HCT116 (cell line): Measurements from ENCODE around the gene NUMA1. TPM values are rescaled to one million over a fixed set of nuclear protein-coding genes. Genes with fewer than 3 reads are reported as not detected.

Experiments
- ATAC-seq: fragments of 200-7000 bp; cut with Tn5 transposase; 2 replicates; pipeline ENCODE4 v1.9.1; 2020; ENCODE audit warnings: mild to moderate bottlenecking, moderate library complexity
- BruUV-seq: library from RNA; stranded (reverse); fragments of 400-500 nt; replicated peaks from 2 replicates; lab custom pipeline; 2021; lab: Mats Ljungman, UMichigan
- CTCF ChIA-PET: fragments of 300-600 bp; sonication (Branson Sonifier 250); formaldehyde crosslinking; loops from one replicate; lab custom pipeline; 2021; ENCODE audit warnings: antibody characterized with exemption; lab: Charles Lee
- POLR2A ChIA-PET: fragments of 300-600, 350-600 bp; sonication (Branson Sonifier 250); formaldehyde crosslinking; loops from one replicate; lab custom pipeline; 2021; ENCODE audit warnings: antibody characterized with exemption; lab: Charles Lee
- RAD21 ChIA-PET, 2 experiments: fragments of 300-600 bp; sonication (Branson Sonifier 250); formaldehyde crosslinking; loops; one replicate each; lab custom pipeline; 2023; ENCODE audit warnings: low total read pairs in 2 of 2; ENCODE audit not compliant: uncharacterized antibody in 2 of 2, unreplicated experiment in 2 of 2, low non-redundant PET in 1 of 2; lab: Charles Lee
- DNase-seq: peaks from one replicate; pipeline ENCODE4 v3.0.0-alpha.2; 2010; ENCODE audit warnings: low read depth, low spot score
- H2AFZ ChIP-seq: fragments of 200-600 bp; shearing (Covaris generic), sonication (generic); 2 replicates; pipeline ENCODE4 v1.6.1; 2017; ENCODE audit warnings: low read depth, mixed run types, mixed read lengths, antibody characterized with exemption, low read length; ENCODE audit not compliant: poor library complexity, severe bottlenecking
- H3K27ac ChIP-seq: 2 replicates; pipeline ENCODE4 v1.5.1; 2012; ENCODE audit warnings: low read depth, low read length
- H3K27me3 ChIP-seq: fragments of 200-600 bp; sonication (generic); 2 replicates; pipeline ENCODE4 v1.6.1; 2016; ENCODE audit warnings: mixed run types, low read length, mixed read lengths; ENCODE audit not compliant: insufficient read depth
- H3K36me3 ChIP-seq, 2 experiments: fragments of 200-500 bp in 1 of 2; fragments of 200-600 bp in 1 of 2; sonication (Bioruptor generic) in 1 of 2; sonication (generic) in 1 of 2; 2 replicates each; pipeline versions ENCODE4 v1.5.1 to v1.6.1; 2014 to 2016; ENCODE audit warnings: low read length in 2 of 2, inconsistent platforms in 1 of 2, mixed read lengths in 1 of 2, mixed run types in 1 of 2; ENCODE audit not compliant: insufficient read depth in 2 of 2, control insufficient read depth in 1 of 2
- H3K4me1 ChIP-seq, 2 experiments: fragments of 200-600 bp in 1 of 2; sonication (generic) in 1 of 2; 2 replicates each; pipeline versions ENCODE4 v1.5.1 to v1.6.1; 2012 to 2017; ENCODE audit warnings: low read length in 2 of 2, inconsistent platforms in 1 of 2, mild to moderate bottlenecking in 1 of 2, mixed read lengths in 1 of 2, mixed run types in 1 of 2, moderate library complexity in 1 of 2; ENCODE audit not compliant: insufficient read depth in 2 of 2, control insufficient read depth in 1 of 2
- H3K4me2 ChIP-seq: fragments of 200-600 bp; sonication (generic); 2 replicates; pipeline ENCODE4 v1.6.1; 2017; ENCODE audit warnings: mixed run types, low read length, mixed read lengths
- H3K4me3 ChIP-seq, 2 experiments: fragments of 200-600 bp in 1 of 2; sonication (generic) in 1 of 2; replicated peaks in 1 of 2; 2 replicates each; pipeline ENCODE4 v1.5.1; 2011 to 2016; ENCODE audit warnings: low read length in 2 of 2, control low read depth in 1 of 2, low read depth in 1 of 2, mild to moderate bottlenecking in 1 of 2, mixed read lengths in 1 of 2, mixed run types in 1 of 2
- H3K79me2 ChIP-seq: fragments of 200-600 bp; sonication (generic); 2 replicates; pipeline ENCODE4 v1.6.1; 2017; ENCODE audit warnings: mild to moderate bottlenecking, mixed run types, low read length, moderate library complexity, mixed read lengths; ENCODE audit not compliant: insufficient read depth
- H3K9ac ChIP-seq: fragments of 200-600 bp; sonication (generic); 2 replicates; pipeline ENCODE4 v1.6.1; 2016; ENCODE audit warnings: low read length, mixed read lengths
- H3K9me2 ChIP-seq: fragments of 200-600 bp; sonication (generic), shearing (Covaris generic); 2 replicates; pipeline ENCODE4 v1.6.1; 2017; ENCODE audit warnings: mixed run types, mild to moderate bottlenecking, moderate library complexity; ENCODE audit not compliant: insufficient read depth
- H3K9me3 ChIP-seq, 2 experiments: fragments of 200-500 bp in 1 of 2; fragments of 200-600 bp in 1 of 2; sonication (Bioruptor generic) in 1 of 2; sonication (generic) in 1 of 2; 2 replicates each; pipeline ENCODE4 v1.6.1; 2014 to 2017; ENCODE audit warnings: low read length in 2 of 2, mixed read lengths in 2 of 2, inconsistent platforms in 1 of 2, low read depth in 1 of 2, mild to moderate bottlenecking in 1 of 2, mixed run types in 1 of 2, moderate library complexity in 1 of 2; ENCODE audit not compliant: control insufficient read depth in 1 of 2, insufficient read depth in 1 of 2
- H4K20me1 ChIP-seq: fragments of 200-600 bp; sonication (generic), shearing (Covaris generic); 2 replicates; pipeline ENCODE4 v1.6.1; 2017; ENCODE audit warnings: mixed run types, mild to moderate bottlenecking, moderate library complexity; ENCODE audit not compliant: insufficient read depth
- CEBPB ChIP-seq: IDR thresholded peaks from 2 replicates; pipeline ENCODE4 v1.6.1; 2012; ENCODE audit warnings: low read depth
- CTCF ChIP-seq, 3 experiments: fragments of 200-600 bp in 1 of 3; sonication (generic) in 1 of 3; IDR thresholded peaks in 2 of 3; conservative IDR thresholded peaks in 1 of 3; 2 replicates each; pipeline ENCODE4 v1.5.1; 2012 to 2017; ENCODE audit warnings: low read depth in 2 of 3, low read length in 2 of 3, antibody characterized with exemption in 1 of 3, borderline replicate concordance in 1 of 3, control low read depth in 1 of 3, mild to moderate bottlenecking in 1 of 3, mixed read lengths in 1 of 3, mixed run types in 1 of 3, moderate library complexity in 1 of 3; ENCODE audit not compliant: insufficient read depth in 1 of 3
- EGR1 ChIP-seq: IDR thresholded peaks from 2 replicates; pipeline ENCODE4 v1.6.1; 2012; ENCODE audit warnings: low read depth
- ELF1 ChIP-seq: IDR thresholded peaks from 2 replicates; pipeline ENCODE4 v1.6.1; 2012; ENCODE audit warnings: low read depth, borderline replicate concordance
- EZH2 ChIP-seq: fragments of 200-600 bp; sonication (generic); IDR thresholded peaks from 2 replicates; pipeline ENCODE4 v1.6.1; 2017; ENCODE audit warnings: antibody characterized with exemption, mixed run types
- EZH2phosphoT487 ChIP-seq: fragments of 200-600 bp; IDR thresholded peaks from 2 replicates; pipeline ENCODE4 v1.6.1; 2018; ENCODE audit warnings: antibody characterized with exemption, borderline replicate concordance
- FOSL1 ChIP-seq: IDR thresholded peaks from 2 replicates; pipeline ENCODE4 v1.6.1; 2012; ENCODE audit warnings: low read depth
- POLR2A ChIP-seq: IDR thresholded peaks from 2 replicates; pipeline ENCODE4 v1.7.0; 2011; ENCODE audit warnings: borderline replicate concordance; ENCODE audit not compliant: insufficient read depth, insufficient read length; ENCODE audit errors: extremely low read depth
- POLR2AphosphoS5 ChIP-seq: IDR thresholded peaks from 2 replicates; pipeline ENCODE4 v1.6.1; 2011; ENCODE audit warnings: mild to moderate bottlenecking, low read depth, low read length, moderate library complexity
- RAD21 ChIP-seq: IDR thresholded peaks from 2 replicates; pipeline ENCODE4 v1.6.1; 2012; ENCODE audit warnings: low read depth, mild to moderate bottlenecking
- SIN3A ChIP-seq: IDR thresholded peaks from 2 replicates; pipeline ENCODE4 v1.6.1; 2012; ENCODE audit warnings: low read depth
- SRF ChIP-seq: IDR thresholded peaks from 2 replicates; pipeline ENCODE4 v1.6.1; 2012; ENCODE audit warnings: low read depth
- TCF7L2 ChIP-seq: IDR thresholded peaks from 2 replicates; pipeline ENCODE4 v1.7.0; 2011; ENCODE audit warnings: borderline replicate concordance, inconsistent platforms; ENCODE audit not compliant: insufficient read depth, insufficient read length; ENCODE audit errors: extremely low read depth
- ZNF274 ChIP-seq: fragments of 200-500 bp; sonication (Bioruptor generic); IDR thresholded peaks from 2 replicates; pipeline ENCODE4 v1.6.1; 2014; ENCODE audit warnings: mild to moderate bottlenecking, low read depth, low read length, inconsistent platforms
- intact Hi-C: fragments of 100-400 bp; cut with micrococcal nuclease; formaldehyde crosslinking; loops from 2 replicates; pipeline ENCODE4 v1.10.0; 2022
- total RNA-seq: library from RNA; stranded (reverse); gene quantifications from one replicate; pipeline ENCODE4 v1.2.1, GENCODE V29; 2021; ENCODE audit not compliant: unreplicated experiment
- TF ChIP-seq, protein P1 (sequence below): IDR thresholded peaks from 2 replicates; pipeline ENCODE4 v1.6.1; 2012

The NUMA1 gene
- total RNA-seq, 1 experiment from 2014 or later = 133 TPM

GRCh38 chr11:72039856-72040401 is 40.4 kb downstream of the NUMA1 start:
- Histone ChIP-seq H4K20me1 (no peaks in the 10 kb centered on the region), H3K9ac (peak overlapping the region; percentile 63), H3K4me1 (peaks cover 24 to 53% of the 10 kb centered on the region in 2 experiments), H3K4me3 (peak overlapping the region; percentile 57 to 63), H2AFZ (no peak overlapping the region), H3K4me2 (peak overlapping the region; percentile 81), H3K9me3 (no peaks in the 10 kb centered on the region), H3K36me3 (no peaks in the 10 kb centered on the region; a peak in 1 of 4 replicates), H3K79me2 (peaks cover 94% of the 10 kb centered on the region), H3K27ac (peak overlapping the region; percentile 83; the same call in 1 of the 2 replicates), H3K27me3 (no peaks in the 10 kb centered on the region)
- ChIA-PET RAD21 (interaction anchor here in 1 of 2 experiments (0.8 kb wide), 1 partner anchor 250 kb away, joined by 3 read pairs; no protein-coding TSS in a partner anchor), CTCF (interaction anchor here (0.9 to 2.2 kb wide), 3 partner anchors 15 to 395 kb away, joined by 3 to 10 read pairs (median 3); partner anchors contain the start of gene CLPB), POLR2A (interaction anchor here (0.8 kb wide), 1 partner anchor 9 kb away, joined by 4 read pairs; no protein-coding TSS in a partner anchor)
- ATAC-seq = no peak
- no peak for DNase-seq
- no TSS peak for BruUV-seq
- TF ChIP-seq ZNF274 (no peak), FOSL1 (no peak), TCF7L2 (no peak), SIN3A (no peak), CTCF (IDR thresholded peaks at IDR 0.05 in 2 of 3, conservative IDR thresholded peaks at IDR 0.05 in 1 of 3; ENCODE audit: borderline replicate concordance in 1 of 3, insufficient read depth in 1 of 3, low read depth in 2 of 3, low read length in 2 of 3) (no peak), ELF1 (no peak), CEBPB (no peak), SRF (no peak), RAD21 (no peak), POLR2A (no peak), EGR1 (no peak), EZH2phosphoT487 (no peak), EZH2 (no peak), POLR2AphosphoS5 (no peak)
- TF ChIP-seq, protein P1, sequence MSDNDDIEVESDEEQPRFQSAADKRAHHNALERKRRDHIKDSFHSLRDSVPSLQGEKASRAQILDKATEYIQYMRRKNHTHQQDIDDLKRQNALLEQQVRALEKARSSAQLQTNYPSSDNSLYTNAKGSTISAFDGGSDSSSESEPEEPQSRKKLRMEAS = no peak
- TF ChIP-seq, all 23 proteins: peak for 0
- intact Hi-C loops = loop anchor here (5.0 kb wide), 1 partner anchor 37 kb away; no protein-coding TSS in a partner anchor
- no peaks in the 10 kb centered on the region for H3K9me2 ChIP-seq
